ENCODE measurements around the gene CMSS1.

DNA sequence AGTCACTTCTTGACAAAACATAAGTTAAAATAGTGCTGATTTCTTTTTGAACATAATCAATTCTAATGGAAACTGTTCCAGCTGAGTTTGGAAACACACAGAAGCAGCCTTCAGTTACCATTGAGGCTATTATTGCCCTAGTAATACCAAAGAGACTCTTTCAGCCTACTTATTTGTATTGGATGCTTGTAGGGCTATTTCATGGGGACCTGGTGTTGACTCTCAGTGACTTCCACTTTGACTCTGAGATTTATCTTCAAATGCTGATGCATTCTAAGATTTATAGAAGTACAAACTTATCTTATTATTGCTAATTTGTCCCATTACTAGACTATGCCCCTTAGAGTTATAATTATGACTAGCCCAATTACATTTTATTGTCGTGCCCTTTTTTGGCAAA, 67.4 kb downstream of the CMSS1 start:
- TF ChIP-seq POLR2AphosphoS5 (IDR thresholded peaks at IDR 0.05; ENCODE audit: low read depth, low read length) (no peak), TAF1 (IDR thresholded peaks at IDR 0.05; ENCODE audit: borderline replicate concordance, insufficient read depth, low read length) (no peak), FOXP2 (optimal IDR thresholded peaks at IDR 0.05; ENCODE audit: borderline replicate concordance, extremely low read depth, extremely low read length, insufficient read depth) (no peak), SIN3A (IDR thresholded peaks at IDR 0.05; ENCODE audit: borderline replicate concordance, insufficient read depth, low read length) (no peak)
- TF ChIP-seq, protein P1, sequence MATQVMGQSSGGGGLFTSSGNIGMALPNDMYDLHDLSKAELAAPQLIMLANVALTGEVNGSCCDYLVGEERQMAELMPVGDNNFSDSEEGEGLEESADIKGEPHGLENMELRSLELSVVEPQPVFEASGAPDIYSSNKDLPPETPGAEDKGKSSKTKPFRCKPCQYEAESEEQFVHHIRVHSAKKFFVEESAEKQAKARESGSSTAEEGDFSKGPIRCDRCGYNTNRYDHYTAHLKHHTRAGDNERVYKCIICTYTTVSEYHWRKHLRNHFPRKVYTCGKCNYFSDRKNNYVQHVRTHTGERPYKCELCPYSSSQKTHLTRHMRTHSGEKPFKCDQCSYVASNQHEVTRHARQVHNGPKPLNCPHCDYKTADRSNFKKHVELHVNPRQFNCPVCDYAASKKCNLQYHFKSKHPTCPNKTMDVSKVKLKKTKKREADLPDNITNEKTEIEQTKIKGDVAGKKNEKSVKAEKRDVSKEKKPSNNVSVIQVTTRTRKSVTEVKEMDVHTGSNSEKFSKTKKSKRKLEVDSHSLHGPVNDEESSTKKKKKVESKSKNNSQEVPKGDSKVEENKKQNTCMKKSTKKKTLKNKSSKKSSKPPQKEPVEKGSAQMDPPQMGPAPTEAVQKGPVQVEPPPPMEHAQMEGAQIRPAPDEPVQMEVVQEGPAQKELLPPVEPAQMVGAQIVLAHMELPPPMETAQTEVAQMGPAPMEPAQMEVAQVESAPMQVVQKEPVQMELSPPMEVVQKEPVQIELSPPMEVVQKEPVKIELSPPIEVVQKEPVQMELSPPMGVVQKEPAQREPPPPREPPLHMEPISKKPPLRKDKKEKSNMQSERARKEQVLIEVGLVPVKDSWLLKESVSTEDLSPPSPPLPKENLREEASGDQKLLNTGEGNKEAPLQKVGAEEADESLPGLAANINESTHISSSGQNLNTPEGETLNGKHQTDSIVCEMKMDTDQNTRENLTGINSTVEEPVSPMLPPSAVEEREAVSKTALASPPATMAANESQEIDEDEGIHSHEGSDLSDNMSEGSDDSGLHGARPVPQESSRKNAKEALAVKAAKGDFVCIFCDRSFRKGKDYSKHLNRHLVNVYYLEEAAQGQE (IDR thresholded peaks at IDR 0.05; ENCODE audit: insufficient read depth in 1 of 2, low read depth in 2 of 2, low read length in 2 of 2), result no peak
